OCI-LY1 (cell line): Measurements from ENCODE around the gene MRS2.

Experiments used
- H2AFZ ChIP-seq: fragments of 200-600 bp; sonication (generic), shearing (Covaris generic); 2 replicates; pipeline ENCODE4 v1.6.0; 2014; ENCODE audit warnings: antibody characterized with exemption, mild to moderate bottlenecking, low read length
- H3F3A ChIP-seq: fragments of 200-600 bp; sonication (generic), shearing (Covaris generic); 2 replicates; pipeline ENCODE4 v1.6.0; 2014; ENCODE audit warnings: mild to moderate bottlenecking, antibody characterized with exemption, low read length, moderate library complexity; ENCODE audit not compliant: insufficient read depth
- H3K27ac ChIP-seq: fragments of 200-600 bp; sonication (generic); 2 replicates; pipeline ENCODE4 v1.5.1; 2014; ENCODE audit warnings: low read length, mixed run types, mild to moderate bottlenecking, low read depth; ENCODE audit not compliant: poor library complexity, severe bottlenecking
- H3K27me3 ChIP-seq: fragments of 200-600 bp; sonication (generic); 2 replicates; pipeline ENCODE4 v1.6.0; 2014; ENCODE audit warnings: antibody characterized with exemption, mild to moderate bottlenecking, low read length, moderate library complexity; ENCODE audit not compliant: insufficient read depth
- H3K36me3 ChIP-seq: fragments of 200-600 bp; sonication (generic); 2 replicates; pipeline ENCODE4 v1.6.1; 2014; ENCODE audit warnings: mild to moderate bottlenecking, antibody characterized with exemption, low read length, moderate library complexity, mixed read lengths; ENCODE audit not compliant: insufficient read depth
- H3K4me1 ChIP-seq: fragments of 200-600 bp; sonication (generic); 2 replicates; pipeline ENCODE4 v1.5.1; 2014; ENCODE audit warnings: mild to moderate bottlenecking, low read length, moderate library complexity; ENCODE audit not compliant: insufficient read depth, severe bottlenecking
- H3K4me2 ChIP-seq: fragments of 200-600 bp; sonication (generic), shearing (Covaris generic); 2 replicates; pipeline ENCODE4 v1.6.1; 2014; ENCODE audit warnings: low read length
- H3K4me3 ChIP-seq: fragments of 200-600 bp; sonication (generic); 2 replicates; pipeline ENCODE4 v1.5.1; 2014; ENCODE audit warnings: low read length, low read depth, mild to moderate bottlenecking, mixed read lengths; ENCODE audit not compliant: poor library complexity, severe bottlenecking
- H3K79me2 ChIP-seq: fragments of 200-600 bp; shearing (Covaris generic); 2 replicates; pipeline ENCODE4 v1.6.1; 2016; ENCODE audit warnings: mixed run types, low read length, mixed read lengths; ENCODE audit not compliant: insufficient read depth
- H3K9ac ChIP-seq: fragments of 200-600 bp; sonication (generic), shearing (Covaris generic); 2 replicates; pipeline ENCODE4 v1.6.1; 2014; ENCODE audit warnings: mild to moderate bottlenecking, low read length, mixed read lengths
- H3K9me2 ChIP-seq: fragments of 200-600 bp; sonication (generic), shearing (Covaris generic); 2 replicates; pipeline ENCODE4 v1.6.1; 2014; ENCODE audit warnings: low read depth, mild to moderate bottlenecking, low read length, mixed read lengths
- H3K9me3 ChIP-seq: fragments of 200-600 bp; shearing (Covaris generic); 2 replicates; pipeline ENCODE4 v1.6.1; 2014; ENCODE audit warnings: low read length, mixed read lengths
- H4K20me1 ChIP-seq: fragments of 200-600 bp; sonication (generic), shearing (Covaris generic); 2 replicates; pipeline ENCODE4 v1.6.0; 2016; ENCODE audit warnings: mild to moderate bottlenecking, low read length; ENCODE audit not compliant: insufficient read depth
- CTCF ChIP-seq: fragments of 200-600 bp; sonication (generic), shearing (Covaris generic); IDR thresholded peaks from 2 replicates; pipeline ENCODE4 v1.5.1; 2017; ENCODE audit warnings: mild to moderate bottlenecking, antibody characterized with exemption, low read length, moderate library complexity, mixed read lengths
- EZH2 ChIP-seq: fragments of 200-600 bp; sonication (generic), shearing (Covaris generic); IDR thresholded peaks from 2 replicates; pipeline ENCODE4 v1.8.0; 2017; ENCODE audit warnings: borderline replicate concordance, mixed run types, mild to moderate bottlenecking, antibody characterized with exemption, low read length, moderate library complexity, mixed read lengths

The MRS2 gene

GRCh38 chr6:24356310-24356973, 46.3 kb upstream of the MRS2 start:
- no peaks in the 10 kb centered on the region for H3K9me2 ChIP-seq
- no peaks in the 10 kb centered on the region for H3K79me2 ChIP-seq
- H3F3A ChIP-seq = no peaks in the 10 kb centered on the region
- no peaks in the 10 kb centered on the region for H3K27me3 ChIP-seq
- H3K9me3 ChIP-seq = no peaks in the 10 kb centered on the region
- H3K4me1 ChIP-seq = peaks cover 10% of the 10 kb centered on the region
- H3K36me3 ChIP-seq = no peaks in the 10 kb centered on the region
- no peak overlapping the region for H2AFZ ChIP-seq
- H3K4me2 ChIP-seq = no peak overlapping the region
- no peak overlapping the region for H3K9ac ChIP-seq
- H3K4me3 ChIP-seq = no peak overlapping the region
- H4K20me1 ChIP-seq = no peaks in the 10 kb centered on the region
- TF ChIP-seq CTCF (no peak), EZH2 (no peak)
- H3K27ac ChIP-seq = no peak overlapping the region

DNA sequence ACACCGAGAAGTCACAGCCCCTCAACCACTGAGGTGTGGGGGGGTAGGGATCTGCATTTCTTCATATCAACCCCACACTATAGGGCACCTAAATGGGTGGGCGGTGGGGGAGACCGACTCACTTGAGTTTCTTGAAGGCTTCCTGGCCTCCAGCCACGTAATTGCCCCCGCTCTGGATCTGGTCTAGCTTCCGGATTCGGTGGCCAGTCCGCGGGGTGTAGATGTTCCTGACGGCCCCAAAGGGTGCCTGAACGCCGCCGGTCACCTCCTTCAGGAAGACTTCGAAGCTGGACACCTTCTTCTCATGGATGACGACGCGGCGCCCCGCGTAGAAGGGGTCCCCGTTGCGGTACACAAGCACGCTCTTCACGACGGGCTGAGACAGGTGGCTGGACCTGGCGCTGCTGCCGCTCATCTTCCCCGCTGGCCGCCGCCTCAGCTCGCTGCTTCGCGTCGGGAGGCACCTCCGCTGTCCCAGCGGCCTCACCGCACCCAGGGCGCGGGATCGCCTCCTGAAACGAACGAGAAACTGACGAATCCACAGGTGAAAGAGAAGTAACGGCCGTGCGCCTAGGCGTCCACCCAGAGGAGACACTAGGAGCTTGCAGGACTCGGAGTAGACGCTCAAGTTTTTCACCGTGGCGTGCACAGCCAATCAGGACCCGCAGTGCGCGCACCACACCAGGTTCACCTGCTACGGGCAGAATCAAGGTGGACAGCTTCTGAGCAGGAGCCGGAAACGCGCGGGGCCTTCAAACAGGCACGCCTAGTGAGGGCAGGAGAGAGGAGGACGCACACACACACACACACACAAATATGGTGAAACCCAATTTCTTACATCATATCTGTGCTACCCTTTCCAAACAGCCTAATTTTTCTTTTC, 45.2 kb upstream of the MRS2 start, which contains the start of gene DCDC2:
Gene DCDC2 (minus strand): TSS at position 724 of the 883 bp plus-strand sequence. CDS start 309 bp downstream, at position 415.
- no peak within 1 kb of the TSS for H3K9ac ChIP-seq
- no peaks in the 10 kb centered on the region for H3F3A ChIP-seq
- H3K27ac ChIP-seq = no peak within 1 kb of the TSS
- H3K9me3 ChIP-seq = no peaks in the 10 kb centered on the region
- no peaks in the 10 kb centered on the region for H3K36me3 ChIP-seq
- no peak within 1 kb of the TSS for H2AFZ ChIP-seq
- H3K4me2 ChIP-seq = no peak within 1 kb of the TSS
- no peaks in the 10 kb centered on the region for H4K20me1 ChIP-seq
- TF ChIP-seq EZH2 (no peak), CTCF (no peak)
- no peaks in the 10 kb centered on the region for H3K27me3 ChIP-seq
- H3K9me2 ChIP-seq = no peaks in the 10 kb centered on the region
- peaks cover 10% of the 10 kb centered on the region for H3K4me1 ChIP-seq
- H3K79me2 ChIP-seq = no peaks in the 10 kb centered on the region
- H3K4me3 ChIP-seq = no peak within 1 kb of the TSS

DNA sequence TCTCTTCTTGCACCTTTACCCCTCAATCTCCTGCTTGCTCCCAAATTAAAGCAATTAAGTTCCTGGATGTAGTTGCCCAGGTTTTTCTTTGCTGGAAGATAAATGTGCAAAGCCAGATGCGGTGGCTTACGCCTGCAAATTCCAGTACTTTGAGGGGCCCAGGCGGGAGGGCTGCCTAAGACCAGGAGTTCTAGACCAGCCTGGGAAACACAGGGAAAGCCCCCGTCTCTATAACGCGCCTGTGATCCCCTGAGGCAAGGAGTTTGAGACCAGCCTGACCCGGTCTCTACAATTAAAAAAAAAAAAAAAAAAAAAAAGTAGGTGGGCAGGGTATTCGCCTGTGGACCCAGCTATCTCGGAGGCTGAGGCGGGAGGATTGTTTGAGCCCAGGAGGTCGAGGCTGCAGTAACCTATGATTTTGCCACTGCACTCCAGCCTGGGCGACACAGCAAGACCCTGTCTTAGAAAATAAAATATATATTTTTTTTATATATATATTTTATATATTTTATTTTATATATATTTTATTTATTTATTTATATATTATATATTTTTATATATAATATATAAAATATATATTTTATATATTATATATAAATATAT, 44.4 kb upstream of the MRS2 start:
- Histone ChIP-seq H3K4me1 (peaks cover 10% of the 10 kb centered on the region), H3K4me2 (no peak overlapping the region), H3K79me2 (no peaks in the 10 kb centered on the region), H3K27ac (no peak overlapping the region), H3K27me3 (no peaks in the 10 kb centered on the region), H3K9ac (no peak overlapping the region), H4K20me1 (no peaks in the 10 kb centered on the region), H3K9me2 (no peaks in the 10 kb centered on the region), H3K9me3 (no peaks in the 10 kb centered on the region), H2AFZ (no peak overlapping the region), H3K4me3 (no peak overlapping the region), H3K36me3 (no peaks in the 10 kb centered on the region), H3F3A (no peaks in the 10 kb centered on the region; the same call in 1 of the 2 replicates)
- TF ChIP-seq CTCF = no peak
- no peak for TF ChIP-seq EZH2
